Liver (tissue), 9 donors: ENCODE measurements around the gene VASP. TPM values are rescaled to one million over a fixed set of nuclear protein-coding genes. Genes with fewer than 3 reads are reported as not detected.

Experiments used
- DNase-seq: peaks from one replicate; pipeline ENCODE4 v3.0.0-alpha.2; 2017; ENCODE audit warnings: low spot score
- H3K27ac ChIP-seq, 2 donors: one replicate each; pipeline ENCODE4 v1.7.0; 2013; ENCODE audit warnings: inconsistent platforms in 2 of 2, low read length in 2 of 2, control low read depth in 1 of 2, low read depth in 1 of 2, mild to moderate bottlenecking in 1 of 2
- H3K27me3 ChIP-seq, 4 donors: one replicate each; pipeline versions ENCODE4 v1.6.1 to v1.7.0; 2013; ENCODE audit warnings: low read length in 3 of 4, inconsistent platforms in 1 of 4, mild to moderate bottlenecking in 1 of 4, moderate library complexity in 1 of 4; ENCODE audit not compliant: control insufficient read depth in 4 of 4, insufficient read depth in 4 of 4
- H3K36me3 ChIP-seq, 4 donors: one replicate each; pipeline versions ENCODE4 v1.6.1 to v1.7.0; 2013; ENCODE audit warnings: low read length in 3 of 4, mild to moderate bottlenecking in 3 of 4, low read depth in 1 of 4, moderate library complexity in 1 of 4; ENCODE audit not compliant: control insufficient read depth in 4 of 4, insufficient read depth in 3 of 4
- H3K4me1 ChIP-seq, 4 donors: one replicate each; pipeline versions ENCODE4 v1.6.1 to v1.7.0; 2013; ENCODE audit warnings: low read length in 3 of 4, mild to moderate bottlenecking in 3 of 4, moderate library complexity in 1 of 4; ENCODE audit not compliant: control insufficient read depth in 4 of 4, insufficient read depth in 4 of 4
- H3K4me3 ChIP-seq, 3 donors: one replicate each; pipeline versions ENCODE4 v1.6.1 to v1.7.0; 2013; ENCODE audit warnings: low read length in 3 of 3, control low read depth in 1 of 3, low read depth in 1 of 3, mild to moderate bottlenecking in 1 of 3
- H3K9ac ChIP-seq, 2 donors: one replicate each; pipeline ENCODE4 v1.7.0; 2013; ENCODE audit warnings: low read length in 2 of 2, mild to moderate bottlenecking in 2 of 2, moderate library complexity in 2 of 2, control low read depth in 1 of 2, low read depth in 1 of 2
- H3K9me3 ChIP-seq, 4 donors: one replicate each; pipeline versions ENCODE4 v1.6.1 to v1.7.0; 2013; ENCODE audit warnings: low read length in 3 of 4; ENCODE audit not compliant: control insufficient read depth in 4 of 4
- EGR1 ChIP-seq, 2 donors: IDR thresholded peaks; 2 replicates each; pipeline ENCODE4 v1.6.1; 2016 to 2018; ENCODE audit warnings: antibody characterized with exemption in 2 of 2, low read depth in 2 of 2
- FOXA1 ChIP-seq: IDR thresholded peaks from 2 replicates; pipeline ENCODE4 v1.6.1; 2016; ENCODE audit warnings: antibody characterized with exemption
- FOXA2 ChIP-seq: IDR thresholded peaks from 2 replicates; pipeline ENCODE4 v1.6.1; 2016; ENCODE audit warnings: antibody characterized with exemption
- GABPA ChIP-seq, 2 donors: IDR thresholded peaks in 1 of 2; conservative IDR thresholded peaks in 1 of 2; 2 replicates each; pipeline ENCODE4 v1.6.1; 2016; ENCODE audit warnings: antibody characterized with exemption in 2 of 2, mild to moderate bottlenecking in 1 of 2, moderate library complexity in 1 of 2
- HNF4A ChIP-seq, 2 donors: conservative IDR thresholded peaks; 2 replicates each; pipeline ENCODE4 v1.6.1; 2016; ENCODE audit warnings: antibody characterized with exemption in 2 of 2, mild to moderate bottlenecking in 2 of 2
- HNF4G ChIP-seq: IDR thresholded peaks from 2 replicates; pipeline ENCODE4 v1.6.1; 2016; ENCODE audit warnings: antibody characterized with exemption
- JUND ChIP-seq, 2 donors: IDR thresholded peaks; 2 replicates each; pipeline ENCODE4 v1.6.1; 2016; ENCODE audit warnings: antibody characterized with exemption in 2 of 2
- NR2F2 ChIP-seq: IDR thresholded peaks from 2 replicates; pipeline ENCODE4 v1.6.1; 2016; ENCODE audit warnings: antibody characterized with exemption
- RAD21 ChIP-seq, 2 donors: IDR thresholded peaks; 2 replicates each; pipeline ENCODE4 v1.6.1; 2016; ENCODE audit warnings: antibody characterized with exemption in 2 of 2, mild to moderate bottlenecking in 2 of 2
- REST ChIP-seq: IDR thresholded peaks from 2 replicates; pipeline ENCODE4 v1.6.1; 2016; ENCODE audit warnings: antibody characterized with exemption, mild to moderate bottlenecking
- RXRA ChIP-seq, 2 donors: IDR thresholded peaks; 2 replicates each; pipeline ENCODE4 v1.6.1; 2017 to 2018; ENCODE audit warnings: antibody characterized with exemption in 2 of 2, mild to moderate bottlenecking in 1 of 2
- SP1 ChIP-seq: IDR thresholded peaks from 2 replicates; pipeline ENCODE4 v1.6.1; 2018; ENCODE audit warnings: antibody characterized with exemption, mild to moderate bottlenecking
- TAF1 ChIP-seq: conservative IDR thresholded peaks from 2 replicates; pipeline ENCODE4 v1.6.1; 2016; ENCODE audit warnings: antibody characterized with exemption, mild to moderate bottlenecking
- YY1 ChIP-seq: IDR thresholded peaks from 2 replicates; pipeline ENCODE4 v1.6.1; 2016; ENCODE audit warnings: antibody characterized with exemption, mild to moderate bottlenecking
- ZBTB33 ChIP-seq: IDR thresholded peaks from 2 replicates; pipeline ENCODE4 v1.6.1; 2016; ENCODE audit warnings: antibody characterized with exemption
- WGBS: extraction: QIAGEN DNeasy Blood & Tissue Kit; methylation state at CpG from one replicate; pipeline ENCODE4 v1.1.7; 2013; 5-methylcytosine and 5-hydroxymethylcytosine counted together
- polyA plus RNA-seq, 2 donors: library from polyadenylated mRNA; stranded (reverse) in 1 of 2; unstranded in 1 of 2; fragments of 200-250 nt in 1 of 2; fragments of >200 nt in 1 of 2; fragmentation: Nextera tagmentation in 1 of 2; extraction: Ambion mirVana in 1 of 2; gene quantifications; one replicate each; pipeline versions ENCODE4 v1.2.1 to v1.2.3, GENCODE V29; 2013 to 2015
- total RNA-seq, 2 donors: library from RNA; depleted of rRNA; stranded (reverse); fragments of >200 nt; gene quantifications; one replicate each; pipeline ENCODE4 v1.2.3, GENCODE V29; 2014
- TF ChIP-seq, protein P1 (sequence below): IDR thresholded peaks from 2 replicates; pipeline ENCODE4 v1.6.1; 2016; ENCODE audit warnings: antibody characterized with exemption
- TF ChIP-seq, protein P2 (sequence below): IDR thresholded peaks from 2 replicates; pipeline ENCODE4 v1.6.1; 2016; ENCODE audit warnings: antibody characterized with exemption
- TF ChIP-seq, protein P3 (sequence below): fragments of 150-350 bp; IDR thresholded peaks from 2 replicates; pipeline ENCODE4 v1.5.1; 2017; ENCODE audit warnings: improper control_type of control experiment, low read depth, low read length; ENCODE audit not compliant: missing input control
- donor health status: healthy.
- donor health status: healthy.
- donor health status: healthy.
- donor health status: healthy.
- donor health status: healthy.

The VASP gene
- total and polyA plus RNA-seq, 4 donors = 7.3 to 29.1 (median 22.7) TPM

GRCh38 chr19:45569619-45570421, 62.5 kb downstream of the VASP start (continued):
- no peak for TF ChIP-seq FOXA1
- TF ChIP-seq YY1 = peak; percentile 36
- TF ChIP-seq HNF4G = no peak
- TF ChIP-seq NR2F2 = no peak
- TF ChIP-seq RAD21 (IDR thresholded peaks at IDR 0.05) = peak; percentile 88 to 92
- TF ChIP-seq HNF4A (conservative IDR thresholded peaks at IDR 0.05) = no peak

GRCh38 chr19:45571457-45572220, 64.4 kb downstream of the VASP start:
- no peak for TF ChIP-seq EGR1 (IDR thresholded peaks at IDR 0.05; ENCODE audit: low read depth in 2 of 2)
- TF ChIP-seq RAD21 (IDR thresholded peaks at IDR 0.05) = no peak
- no peak for TF ChIP-seq NR2F2
- TF ChIP-seq HNF4A (conservative IDR thresholded peaks at IDR 0.05) = no peak
- TF ChIP-seq, protein P1, sequence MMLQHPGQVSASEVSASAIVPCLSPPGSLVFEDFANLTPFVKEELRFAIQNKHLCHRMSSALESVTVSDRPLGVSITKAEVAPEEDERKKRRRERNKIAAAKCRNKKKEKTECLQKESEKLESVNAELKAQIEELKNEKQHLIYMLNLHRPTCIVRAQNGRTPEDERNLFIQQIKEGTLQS = no peak
- no peak for TF ChIP-seq JUND (IDR thresholded peaks at IDR 0.05)
- TF ChIP-seq RXRA (IDR thresholded peaks at IDR 0.05) = no peak
- TF ChIP-seq, protein P2, sequence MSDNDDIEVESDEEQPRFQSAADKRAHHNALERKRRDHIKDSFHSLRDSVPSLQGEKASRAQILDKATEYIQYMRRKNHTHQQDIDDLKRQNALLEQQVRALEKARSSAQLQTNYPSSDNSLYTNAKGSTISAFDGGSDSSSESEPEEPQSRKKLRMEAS = no peak
- no peak for TF ChIP-seq HNF4G
- no peak for TF ChIP-seq REST
- TF ChIP-seq FOXA2 = no peak
- TF ChIP-seq ZBTB33 = no peak
- TF ChIP-seq TAF1 = no peak
- TF ChIP-seq SP1 = no peak
- no peak for TF ChIP-seq FOXA1
- TF ChIP-seq GABPA (IDR thresholded peaks at IDR 0.05 in 1 of 2, conservative IDR thresholded peaks at IDR 0.05 in 1 of 2) = no peak
- TF ChIP-seq, protein P3, sequence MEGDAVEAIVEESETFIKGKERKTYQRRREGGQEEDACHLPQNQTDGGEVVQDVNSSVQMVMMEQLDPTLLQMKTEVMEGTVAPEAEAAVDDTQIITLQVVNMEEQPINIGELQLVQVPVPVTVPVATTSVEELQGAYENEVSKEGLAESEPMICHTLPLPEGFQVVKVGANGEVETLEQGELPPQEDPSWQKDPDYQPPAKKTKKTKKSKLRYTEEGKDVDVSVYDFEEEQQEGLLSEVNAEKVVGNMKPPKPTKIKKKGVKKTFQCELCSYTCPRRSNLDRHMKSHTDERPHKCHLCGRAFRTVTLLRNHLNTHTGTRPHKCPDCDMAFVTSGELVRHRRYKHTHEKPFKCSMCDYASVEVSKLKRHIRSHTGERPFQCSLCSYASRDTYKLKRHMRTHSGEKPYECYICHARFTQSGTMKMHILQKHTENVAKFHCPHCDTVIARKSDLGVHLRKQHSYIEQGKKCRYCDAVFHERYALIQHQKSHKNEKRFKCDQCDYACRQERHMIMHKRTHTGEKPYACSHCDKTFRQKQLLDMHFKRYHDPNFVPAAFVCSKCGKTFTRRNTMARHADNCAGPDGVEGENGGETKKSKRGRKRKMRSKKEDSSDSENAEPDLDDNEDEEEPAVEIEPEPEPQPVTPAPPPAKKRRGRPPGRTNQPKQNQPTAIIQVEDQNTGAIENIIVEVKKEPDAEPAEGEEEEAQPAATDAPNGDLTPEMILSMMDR = no peak
- no peak for TF ChIP-seq YY1
- Histone ChIP-seq H3K4me1 (peaks cover 7 to 35% (median 28%) of the 10 kb centered on the region in 4 donors), H3K27ac (no peak overlapping the region), H3K9me3 (no peaks in the 10 kb centered on the region), H3K36me3 (no peaks in the 10 kb centered on the region), H3K4me3 (no peak overlapping the region), H3K27me3 (no peaks in the 10 kb centered on the region), H3K9ac (no peak overlapping the region)
- 91% methylated on average over 8 of the region's 8 CpGs for WGBS
- DNase-seq = no peak
